22Rv1 (cell line): ENCODE measurements around the gene AP1M1.

ENCODE experiments used
- H3K27ac ChIP-seq: fragments of 450-650 bp; 2 replicates; pipeline ENCODE4 v1.5.1; 2017
- ZFX ChIP-seq: fragments of 450-650 bp; IDR thresholded peaks from 2 replicates; pipeline ENCODE4 v1.6.1; 2017; ENCODE audit warnings: antibody characterized with exemption, borderline replicate concordance
- TF ChIP-seq, protein P1 (sequence below): fragments of 450-650 bp; IDR thresholded peaks from 2 replicates; pipeline ENCODE4 v1.5.1; 2017; ENCODE audit warnings: mild to moderate bottlenecking

Gene AP1M1

DNA sequence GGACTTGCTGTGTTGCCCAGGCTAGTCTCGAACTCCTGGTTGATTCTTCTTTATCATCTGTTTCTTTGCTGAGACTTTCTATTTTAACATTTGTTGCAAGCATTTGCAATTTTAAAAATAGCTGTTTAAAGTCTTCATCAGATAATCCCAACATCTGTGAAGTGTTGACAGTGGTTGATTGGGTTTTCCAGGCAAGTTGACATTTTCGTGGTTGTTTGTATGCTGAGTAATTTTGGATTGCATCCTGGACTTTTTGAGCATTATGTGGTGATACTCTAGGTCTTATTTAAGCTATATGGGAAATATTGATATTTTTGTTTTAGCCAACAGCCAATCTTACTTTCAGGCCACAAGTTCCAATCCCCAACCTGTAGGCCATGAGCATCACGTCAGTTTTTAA lies 25.1 kb downstream of the AP1M1 start:
- no peak for TF ChIP-seq ZFX
- TF ChIP-seq, protein P1, sequence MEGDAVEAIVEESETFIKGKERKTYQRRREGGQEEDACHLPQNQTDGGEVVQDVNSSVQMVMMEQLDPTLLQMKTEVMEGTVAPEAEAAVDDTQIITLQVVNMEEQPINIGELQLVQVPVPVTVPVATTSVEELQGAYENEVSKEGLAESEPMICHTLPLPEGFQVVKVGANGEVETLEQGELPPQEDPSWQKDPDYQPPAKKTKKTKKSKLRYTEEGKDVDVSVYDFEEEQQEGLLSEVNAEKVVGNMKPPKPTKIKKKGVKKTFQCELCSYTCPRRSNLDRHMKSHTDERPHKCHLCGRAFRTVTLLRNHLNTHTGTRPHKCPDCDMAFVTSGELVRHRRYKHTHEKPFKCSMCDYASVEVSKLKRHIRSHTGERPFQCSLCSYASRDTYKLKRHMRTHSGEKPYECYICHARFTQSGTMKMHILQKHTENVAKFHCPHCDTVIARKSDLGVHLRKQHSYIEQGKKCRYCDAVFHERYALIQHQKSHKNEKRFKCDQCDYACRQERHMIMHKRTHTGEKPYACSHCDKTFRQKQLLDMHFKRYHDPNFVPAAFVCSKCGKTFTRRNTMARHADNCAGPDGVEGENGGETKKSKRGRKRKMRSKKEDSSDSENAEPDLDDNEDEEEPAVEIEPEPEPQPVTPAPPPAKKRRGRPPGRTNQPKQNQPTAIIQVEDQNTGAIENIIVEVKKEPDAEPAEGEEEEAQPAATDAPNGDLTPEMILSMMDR, result no peak
- no peak overlapping the region for H3K27ac ChIP-seq

DNA sequence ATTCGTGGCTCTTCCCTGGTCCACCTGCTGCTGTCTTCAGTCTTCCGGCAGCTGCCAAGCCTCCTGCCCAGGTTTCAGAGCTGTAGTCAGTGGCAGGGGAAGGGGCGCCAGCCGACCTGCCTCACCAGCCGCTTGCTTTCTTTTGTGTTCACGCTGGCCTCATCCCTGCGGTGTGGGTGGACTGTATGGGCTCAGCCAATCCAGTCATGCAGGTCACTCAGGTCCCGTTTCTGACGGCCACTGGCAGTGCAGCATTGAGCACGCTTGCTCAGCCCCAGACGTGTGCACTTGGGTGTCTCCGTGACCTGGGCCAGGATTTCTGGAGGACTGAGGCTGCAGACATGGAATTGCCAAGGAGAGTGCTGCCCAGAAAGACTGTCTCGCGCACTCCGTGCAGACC lies 26.0 kb downstream of the AP1M1 start:
- H3K27ac ChIP-seq, result no peak overlapping the region
- TF ChIP-seq, protein P1, result no peak
- no peak for TF ChIP-seq ZFX

DNA sequence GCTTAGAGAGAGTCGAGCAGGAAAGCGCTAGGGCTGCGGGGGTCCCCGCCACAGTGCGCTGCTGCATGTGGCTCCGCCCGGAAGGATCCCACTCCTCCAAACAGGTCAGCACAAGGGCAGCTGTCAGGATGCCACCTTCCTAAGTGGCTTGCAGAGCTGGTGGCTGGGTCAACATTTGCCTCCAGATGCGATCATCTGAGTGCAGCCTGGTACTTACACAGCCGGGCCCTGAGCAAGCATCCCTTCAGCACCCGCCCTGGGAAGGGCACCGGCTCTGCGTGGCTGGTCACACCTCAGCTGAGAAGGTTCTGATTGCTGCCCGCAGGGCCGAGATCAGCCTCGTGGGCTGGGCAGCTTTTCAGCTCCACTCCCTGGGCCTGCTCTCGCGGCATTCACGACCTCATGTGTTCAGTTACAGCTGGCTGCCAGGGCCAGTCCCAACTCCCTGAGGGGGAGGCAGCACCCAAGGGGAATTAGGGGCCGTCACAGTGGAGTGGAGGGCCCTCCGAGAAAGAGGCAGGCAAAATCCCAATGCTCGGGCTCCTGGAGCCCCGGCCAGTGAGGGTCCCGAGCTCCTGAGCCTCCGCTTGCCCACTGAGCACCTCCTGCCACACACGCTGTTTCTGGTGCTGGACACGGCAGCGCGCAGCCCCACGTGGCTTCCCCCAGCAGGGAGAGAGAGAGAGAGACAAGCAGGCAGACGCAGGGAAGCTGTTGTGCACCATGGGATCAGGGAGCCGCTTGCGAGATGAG lies 26.8 kb downstream of the AP1M1 start:
- no peak overlapping the region for H3K27ac ChIP-seq
- no peak for TF ChIP-seq ZFX
- TF ChIP-seq, protein P1, result no peak

DNA sequence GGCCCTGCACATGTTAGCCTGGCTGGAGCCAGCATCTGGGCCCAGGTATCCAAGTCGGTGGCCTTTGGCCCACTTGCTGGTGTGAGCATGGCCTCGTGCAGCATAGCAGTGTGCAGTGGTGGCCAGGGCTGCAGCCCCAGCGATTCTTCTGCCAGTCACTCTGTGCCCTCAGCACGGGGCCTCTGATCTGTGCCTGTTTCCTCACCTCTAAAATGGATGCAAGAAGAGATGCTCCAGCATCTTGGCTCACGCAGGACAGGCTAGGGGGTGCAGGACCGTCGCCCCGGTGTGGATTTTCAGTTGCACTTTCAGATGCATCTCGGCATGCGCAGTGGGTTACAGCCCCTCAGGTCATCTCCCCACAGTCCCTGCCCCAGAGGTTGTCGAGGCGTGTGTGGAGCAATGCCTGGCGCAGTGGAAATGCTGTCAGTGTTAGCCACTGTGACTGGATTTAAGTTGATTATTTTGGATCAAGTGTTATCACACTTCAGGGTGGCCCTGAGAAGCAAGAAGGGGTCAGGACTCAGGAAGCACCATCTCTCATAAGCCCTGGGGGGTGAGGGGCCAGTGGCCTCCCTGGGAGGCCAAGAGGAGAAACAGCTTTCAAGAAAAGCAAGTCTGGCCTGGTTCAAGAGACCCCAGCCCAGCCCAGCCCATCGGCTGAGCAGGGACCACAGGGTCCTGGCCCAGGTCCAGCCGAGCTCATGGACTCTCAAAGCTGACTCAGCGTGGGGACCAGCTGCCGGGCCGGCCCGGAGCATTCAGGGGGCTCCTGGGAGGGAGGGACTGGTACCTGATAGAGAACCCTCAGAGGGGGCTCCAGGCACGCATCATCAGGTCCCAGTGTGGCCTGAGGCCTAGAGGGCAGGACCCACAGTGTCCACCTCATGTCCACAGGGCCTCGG lies 27.8 kb downstream of the AP1M1 start:
- no peak overlapping the region for H3K27ac ChIP-seq
- TF ChIP-seq, protein P1, result no peak
- TF ChIP-seq ZFX, result no peak

DNA sequence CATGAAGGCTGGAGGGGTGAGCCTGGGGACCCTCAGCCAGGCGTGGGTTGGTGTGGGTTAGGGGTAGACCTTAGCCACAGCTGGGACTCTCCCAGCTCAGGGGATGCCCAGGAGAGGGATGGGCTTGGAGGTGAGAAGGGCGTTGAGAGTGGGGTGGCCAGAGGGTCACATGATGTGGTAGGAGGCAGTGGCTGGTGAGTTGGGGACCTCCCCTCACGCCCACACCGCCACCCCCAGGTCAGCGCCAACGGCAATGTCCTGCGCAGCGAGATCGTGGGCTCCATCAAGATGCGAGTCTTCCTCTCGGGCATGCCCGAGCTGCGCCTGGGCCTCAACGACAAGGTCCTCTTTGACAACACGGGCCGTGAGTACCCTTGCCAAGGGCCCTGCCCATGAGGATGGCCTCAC lies 28.5 kb downstream of the AP1M1 start:
- H3K27ac ChIP-seq, result no peak overlapping the region
- no peak for TF ChIP-seq ZFX
- TF ChIP-seq, protein P1, result no peak

DNA sequence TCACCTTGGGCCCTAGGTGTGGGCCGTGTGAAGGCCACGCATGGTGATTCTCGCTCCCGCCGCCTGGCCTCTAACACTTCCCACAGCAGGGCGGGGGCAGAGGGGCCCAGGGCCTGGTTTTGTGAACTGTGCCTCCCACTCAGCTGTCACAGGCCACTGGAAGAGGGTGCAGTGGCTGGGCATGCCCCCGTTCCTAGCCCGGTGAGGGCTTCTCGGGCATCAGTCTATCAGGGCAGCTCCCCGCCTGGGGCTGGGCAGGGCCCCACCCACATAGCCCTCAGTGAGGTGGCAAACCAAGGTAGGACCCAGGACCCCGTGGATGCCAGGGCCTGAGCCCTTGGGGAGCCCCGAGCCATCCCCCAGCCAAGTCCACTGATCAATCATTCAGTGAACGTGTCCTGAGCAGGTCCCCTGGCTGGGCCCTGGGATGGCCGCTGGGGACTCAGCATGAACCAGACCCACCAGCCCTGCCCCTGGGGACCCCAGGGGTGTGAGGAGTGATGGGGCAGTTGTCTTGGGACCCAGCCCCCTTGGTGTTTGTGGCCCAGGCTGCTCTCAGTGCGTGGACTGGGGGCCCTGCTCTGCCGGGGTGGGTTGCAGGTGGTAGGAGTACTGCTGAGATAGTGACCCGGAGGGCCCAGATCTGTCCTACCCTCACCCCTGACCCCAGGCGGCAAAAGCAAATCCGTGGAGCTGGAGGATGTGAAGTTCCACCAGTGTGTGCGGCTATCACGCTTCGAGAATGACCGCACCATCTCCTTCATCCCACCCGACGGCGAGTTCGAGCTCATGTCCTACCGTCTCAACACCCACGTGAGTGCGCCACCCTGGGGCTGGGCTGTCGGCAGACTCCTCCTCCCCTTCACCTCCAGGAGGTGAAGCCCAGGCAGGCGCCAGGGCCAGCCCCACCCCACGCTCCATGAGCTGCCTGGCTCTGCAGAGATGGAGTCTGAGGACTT lies 29.4 kb downstream of the AP1M1 start:
- no peak overlapping the region for H3K27ac ChIP-seq
- TF ChIP-seq ZFX, result no peak
- TF ChIP-seq, protein P1, result no peak
